ENCODE results near the gene SPRED2. TPM values are rescaled to one million over a fixed set of nuclear protein-coding genes. Genes with fewer than 3 reads are reported as not detected.

Gene SPRED2
- total RNA-seq, 1 experiment from 2014 or later = 33.3 TPM

DNA sequence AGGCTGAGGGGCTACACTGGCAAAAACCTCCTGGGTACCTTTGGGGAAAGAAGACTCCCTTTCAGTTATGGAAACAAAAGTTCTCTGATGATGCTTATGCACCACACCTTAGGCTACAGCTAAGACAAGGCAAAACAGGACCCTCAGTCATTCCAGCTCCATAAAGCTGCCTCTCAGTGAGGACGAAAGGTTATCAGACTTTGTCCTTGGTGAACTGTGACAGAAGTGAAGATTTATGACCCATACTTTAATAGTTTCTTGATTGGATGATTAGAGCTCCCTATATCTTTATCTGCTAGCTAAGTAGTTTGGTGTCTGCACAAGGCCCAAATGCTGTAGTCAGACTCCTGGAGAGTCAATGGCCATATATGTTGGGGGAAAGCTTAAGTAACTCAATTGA is 40.6 kb upstream of the SPRED2 start:
- Mint-ChIP-seq H3K9me3 (ENCODE audit: low read depth, unreplicated experiment) (peaks cover 12% of the 10 kb centered on the region), H3K4me3 (ENCODE audit: low read depth, unreplicated experiment) (no peak overlapping the region), H3K27me3 (ENCODE audit: unreplicated experiment) (no peaks in the 10 kb centered on the region), H3K27ac (ENCODE audit: unreplicated experiment) (no peak overlapping the region), H3K4me1 (ENCODE audit: low read depth, unreplicated experiment) (no peaks in the 10 kb centered on the region), H3K36me3 (ENCODE audit: insufficient read depth, unreplicated experiment) (no peaks in the 10 kb centered on the region)
- intact Hi-C loops (cut with micrococcal nuclease; ENCODE audit: unreplicated experiment) = no loop called here
- CTCF ChIA-PET = interaction anchor here (0.6 kb wide), 1 partner anchor 351 kb away, joined by 5 read pairs; no protein-coding TSS in a partner anchor
- TF ChIP-seq, protein P1, sequence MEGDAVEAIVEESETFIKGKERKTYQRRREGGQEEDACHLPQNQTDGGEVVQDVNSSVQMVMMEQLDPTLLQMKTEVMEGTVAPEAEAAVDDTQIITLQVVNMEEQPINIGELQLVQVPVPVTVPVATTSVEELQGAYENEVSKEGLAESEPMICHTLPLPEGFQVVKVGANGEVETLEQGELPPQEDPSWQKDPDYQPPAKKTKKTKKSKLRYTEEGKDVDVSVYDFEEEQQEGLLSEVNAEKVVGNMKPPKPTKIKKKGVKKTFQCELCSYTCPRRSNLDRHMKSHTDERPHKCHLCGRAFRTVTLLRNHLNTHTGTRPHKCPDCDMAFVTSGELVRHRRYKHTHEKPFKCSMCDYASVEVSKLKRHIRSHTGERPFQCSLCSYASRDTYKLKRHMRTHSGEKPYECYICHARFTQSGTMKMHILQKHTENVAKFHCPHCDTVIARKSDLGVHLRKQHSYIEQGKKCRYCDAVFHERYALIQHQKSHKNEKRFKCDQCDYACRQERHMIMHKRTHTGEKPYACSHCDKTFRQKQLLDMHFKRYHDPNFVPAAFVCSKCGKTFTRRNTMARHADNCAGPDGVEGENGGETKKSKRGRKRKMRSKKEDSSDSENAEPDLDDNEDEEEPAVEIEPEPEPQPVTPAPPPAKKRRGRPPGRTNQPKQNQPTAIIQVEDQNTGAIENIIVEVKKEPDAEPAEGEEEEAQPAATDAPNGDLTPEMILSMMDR (IDR thresholded peaks at IDR 0.05; ENCODE audit: unreplicated experiment) = no peak
- DNase-seq = no peak
- BruUV-seq (replicated peaks) = no TSS peak

DNA sequence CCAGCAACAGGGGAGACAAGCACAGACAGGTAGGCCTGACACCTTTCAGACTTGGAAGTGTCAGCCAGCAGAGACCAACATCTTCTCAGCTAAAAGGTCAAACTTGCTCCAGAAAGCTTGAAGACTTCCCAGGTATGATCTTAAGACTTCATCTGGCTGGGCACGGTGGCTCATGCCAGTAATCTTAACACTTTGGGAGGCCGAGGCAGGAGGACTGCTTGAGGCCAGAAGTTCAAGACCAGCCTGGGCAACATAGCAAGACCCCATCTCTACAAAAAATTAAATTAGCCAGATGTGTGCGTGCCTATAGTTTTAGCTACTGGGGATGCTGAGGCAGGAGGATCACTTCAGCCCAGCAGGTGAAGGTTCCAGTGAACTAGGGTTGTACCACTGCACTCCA is 39.0 kb upstream of the SPRED2 start:
- H3K27ac Mint-ChIP-seq (ENCODE audit: unreplicated experiment) = no peak overlapping the region
- CTCF ChIA-PET = no interaction called here
- DNase-seq = no peak
- TF ChIP-seq, protein P1 (IDR thresholded peaks at IDR 0.05; ENCODE audit: unreplicated experiment) = no peak
- no peaks in the 10 kb centered on the region for H3K36me3 Mint-ChIP-seq (ENCODE audit: insufficient read depth, unreplicated experiment)
- no peak overlapping the region for H3K4me3 Mint-ChIP-seq (ENCODE audit: low read depth, unreplicated experiment)
- H3K4me1 Mint-ChIP-seq (ENCODE audit: low read depth, unreplicated experiment) = no peaks in the 10 kb centered on the region
- no peaks in the 10 kb centered on the region for H3K27me3 Mint-ChIP-seq (ENCODE audit: unreplicated experiment)
- intact Hi-C loops (cut with micrococcal nuclease; ENCODE audit: unreplicated experiment) = no loop called here
- no TSS peak for BruUV-seq (replicated peaks)
- peaks cover 12% of the 10 kb centered on the region for H3K9me3 Mint-ChIP-seq (ENCODE audit: low read depth, unreplicated experiment)

DNA sequence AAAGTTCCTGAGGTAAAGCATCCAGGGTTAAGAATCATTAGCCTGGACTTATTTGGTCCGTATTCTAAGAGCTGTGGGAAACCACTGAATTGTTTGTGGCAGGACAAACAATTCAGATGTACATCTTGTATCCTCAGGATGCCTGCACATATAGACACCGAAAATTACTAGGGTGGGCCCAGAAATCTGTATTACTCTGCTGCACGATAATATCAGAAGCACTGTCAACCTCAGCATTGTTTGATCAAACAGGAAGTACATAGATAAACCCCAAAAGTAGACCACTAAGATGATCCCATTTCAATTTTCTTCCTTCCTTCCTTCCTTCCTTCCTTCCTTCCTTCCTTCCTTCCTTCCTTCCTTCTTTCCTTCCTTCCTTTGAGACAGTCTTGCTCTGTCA is 34.2 kb upstream of the SPRED2 start:
- H3K9me3 Mint-ChIP-seq (ENCODE audit: low read depth, unreplicated experiment) = peaks cover 2% of the 10 kb centered on the region
- no peak overlapping the region for H3K4me3 Mint-ChIP-seq (ENCODE audit: low read depth, unreplicated experiment)
- CTCF ChIA-PET = no interaction called here
- no peak for DNase-seq
- H3K4me1 Mint-ChIP-seq (ENCODE audit: low read depth, unreplicated experiment) = no peaks in the 10 kb centered on the region
- intact Hi-C loops (cut with micrococcal nuclease; ENCODE audit: unreplicated experiment) = no loop called here
- no peaks in the 10 kb centered on the region for H3K36me3 Mint-ChIP-seq (ENCODE audit: insufficient read depth, unreplicated experiment)
- TF ChIP-seq, protein P1 (IDR thresholded peaks at IDR 0.05; ENCODE audit: unreplicated experiment) = no peak
- H3K27ac Mint-ChIP-seq (ENCODE audit: unreplicated experiment) = no peak overlapping the region
- BruUV-seq (replicated peaks) = no TSS peak
- H3K27me3 Mint-ChIP-seq (ENCODE audit: unreplicated experiment) = peaks cover 12% of the 10 kb centered on the region

DNA sequence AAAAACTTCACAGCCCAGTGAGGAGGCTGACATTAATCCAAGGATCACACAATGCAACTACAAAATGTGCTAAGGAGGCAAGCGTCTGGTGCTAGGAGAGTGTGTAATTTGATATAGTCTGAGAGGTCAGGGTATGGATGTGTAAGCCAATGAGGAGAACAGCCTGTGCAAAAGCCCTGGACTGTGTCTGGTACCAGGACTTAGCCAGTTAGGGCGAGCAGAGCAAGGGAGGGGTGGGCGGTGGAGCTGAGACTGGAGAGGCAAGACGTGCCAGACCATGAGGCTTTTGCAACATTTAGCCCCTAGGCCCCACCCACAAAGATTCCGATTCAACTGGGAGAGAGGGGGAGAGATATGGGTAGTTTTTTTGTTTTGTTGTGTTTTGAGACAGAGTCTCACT is 33.5 kb upstream of the SPRED2 start:
- intact Hi-C loops (cut with micrococcal nuclease; ENCODE audit: unreplicated experiment) = no loop called here
- BruUV-seq (replicated peaks) = no TSS peak

More for the DNA sequence above, 33.5 kb upstream of the SPRED2 start:
- H3K36me3 Mint-ChIP-seq (ENCODE audit: insufficient read depth, unreplicated experiment) = no peaks in the 10 kb centered on the region
- peaks cover 4% of the 10 kb centered on the region for H3K9me3 Mint-ChIP-seq (ENCODE audit: low read depth, unreplicated experiment)
- H3K27me3 Mint-ChIP-seq (ENCODE audit: unreplicated experiment) = peaks cover 19% of the 10 kb centered on the region
- no peak for DNase-seq
- H3K27ac Mint-ChIP-seq (ENCODE audit: unreplicated experiment) = no peak overlapping the region
- CTCF ChIA-PET = no interaction called here
- TF ChIP-seq, protein P1 (IDR thresholded peaks at IDR 0.05; ENCODE audit: unreplicated experiment) = no peak
- H3K4me1 Mint-ChIP-seq (ENCODE audit: low read depth, unreplicated experiment) = no peaks in the 10 kb centered on the region
- H3K4me3 Mint-ChIP-seq (ENCODE audit: low read depth, unreplicated experiment) = no peak overlapping the region
